ENCODE measurements around the gene TBXAS1.

DNA sequence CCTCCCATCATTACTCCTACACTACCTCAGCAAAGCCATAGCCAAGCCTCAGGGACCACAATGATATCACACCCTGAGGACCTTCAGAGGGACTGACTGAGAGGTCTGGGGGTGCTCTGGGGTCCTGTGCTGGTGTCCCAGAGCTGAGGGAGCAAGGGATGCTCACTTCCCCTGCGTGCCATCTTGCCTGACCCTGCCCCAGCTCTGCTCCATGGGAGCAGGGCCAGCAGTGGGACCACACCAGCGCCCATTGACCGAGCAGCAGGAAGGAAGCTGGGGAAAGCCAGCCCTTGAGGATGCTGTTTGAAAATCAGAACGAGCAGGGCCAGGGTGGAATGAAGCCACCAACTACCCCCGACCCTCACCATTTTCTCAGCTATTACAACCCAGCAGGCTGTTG, 130.7 kb downstream of the TBXAS1 start:
- no peak for TF ChIP-seq GFI1B (tag by site-specific recombination; IDR thresholded peaks at IDR 0.05)
- TF ChIP-seq REPIN1 (tag by site-specific recombination; IDR thresholded peaks at IDR 0.05; ENCODE audit: low read depth), result no peak
- TF ChIP-seq, protein P1, sequence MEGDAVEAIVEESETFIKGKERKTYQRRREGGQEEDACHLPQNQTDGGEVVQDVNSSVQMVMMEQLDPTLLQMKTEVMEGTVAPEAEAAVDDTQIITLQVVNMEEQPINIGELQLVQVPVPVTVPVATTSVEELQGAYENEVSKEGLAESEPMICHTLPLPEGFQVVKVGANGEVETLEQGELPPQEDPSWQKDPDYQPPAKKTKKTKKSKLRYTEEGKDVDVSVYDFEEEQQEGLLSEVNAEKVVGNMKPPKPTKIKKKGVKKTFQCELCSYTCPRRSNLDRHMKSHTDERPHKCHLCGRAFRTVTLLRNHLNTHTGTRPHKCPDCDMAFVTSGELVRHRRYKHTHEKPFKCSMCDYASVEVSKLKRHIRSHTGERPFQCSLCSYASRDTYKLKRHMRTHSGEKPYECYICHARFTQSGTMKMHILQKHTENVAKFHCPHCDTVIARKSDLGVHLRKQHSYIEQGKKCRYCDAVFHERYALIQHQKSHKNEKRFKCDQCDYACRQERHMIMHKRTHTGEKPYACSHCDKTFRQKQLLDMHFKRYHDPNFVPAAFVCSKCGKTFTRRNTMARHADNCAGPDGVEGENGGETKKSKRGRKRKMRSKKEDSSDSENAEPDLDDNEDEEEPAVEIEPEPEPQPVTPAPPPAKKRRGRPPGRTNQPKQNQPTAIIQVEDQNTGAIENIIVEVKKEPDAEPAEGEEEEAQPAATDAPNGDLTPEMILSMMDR (tag by site-specific recombination; IDR thresholded peaks at IDR 0.05), result no peak
- TF ChIP-seq ZBTB7A (tag by site-specific recombination; IDR thresholded peaks at IDR 0.05; ENCODE audit: low read depth), result no peak
- TF ChIP-seq ZNF157 (tag by site-specific recombination; IDR thresholded peaks at IDR 0.05), result no peak
- no peak for TF ChIP-seq ZNF37A (tag by site-specific recombination; IDR thresholded peaks at IDR 0.05)
- TF ChIP-seq, protein P2, sequence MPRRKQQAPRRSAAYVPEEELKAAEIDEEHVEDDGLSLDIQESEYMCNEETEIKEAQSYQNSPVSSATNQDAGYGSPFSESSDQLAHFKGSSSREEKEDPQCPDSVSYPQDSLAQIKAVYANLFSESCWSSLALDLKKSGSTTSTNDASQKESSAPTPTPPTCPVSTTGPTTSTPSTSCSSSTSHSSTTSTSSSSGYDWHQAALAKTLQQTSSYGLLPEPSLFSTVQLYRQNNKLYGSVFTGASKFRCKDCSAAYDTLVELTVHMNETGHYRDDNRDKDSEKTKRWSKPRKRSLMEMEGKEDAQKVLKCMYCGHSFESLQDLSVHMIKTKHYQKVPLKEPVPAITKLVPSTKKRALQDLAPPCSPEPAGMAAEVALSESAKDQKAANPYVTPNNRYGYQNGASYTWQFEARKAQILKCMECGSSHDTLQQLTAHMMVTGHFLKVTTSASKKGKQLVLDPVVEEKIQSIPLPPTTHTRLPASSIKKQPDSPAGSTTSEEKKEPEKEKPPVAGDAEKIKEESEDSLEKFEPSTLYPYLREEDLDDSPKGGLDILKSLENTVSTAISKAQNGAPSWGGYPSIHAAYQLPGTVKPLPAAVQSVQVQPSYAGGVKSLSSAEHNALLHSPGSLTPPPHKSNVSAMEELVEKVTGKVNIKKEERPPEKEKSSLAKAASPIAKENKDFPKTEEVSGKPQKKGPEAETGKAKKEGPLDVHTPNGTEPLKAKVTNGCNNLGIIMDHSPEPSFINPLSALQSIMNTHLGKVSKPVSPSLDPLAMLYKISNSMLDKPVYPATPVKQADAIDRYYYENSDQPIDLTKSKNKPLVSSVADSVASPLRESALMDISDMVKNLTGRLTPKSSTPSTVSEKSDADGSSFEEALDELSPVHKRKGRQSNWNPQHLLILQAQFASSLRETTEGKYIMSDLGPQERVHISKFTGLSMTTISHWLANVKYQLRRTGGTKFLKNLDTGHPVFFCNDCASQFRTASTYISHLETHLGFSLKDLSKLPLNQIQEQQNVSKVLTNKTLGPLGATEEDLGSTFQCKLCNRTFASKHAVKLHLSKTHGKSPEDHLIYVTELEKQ (tag by site-specific recombination; IDR thresholded peaks at IDR 0.05; ENCODE audit: borderline replicate concordance), result no peak
- TF ChIP-seq, protein P3, sequence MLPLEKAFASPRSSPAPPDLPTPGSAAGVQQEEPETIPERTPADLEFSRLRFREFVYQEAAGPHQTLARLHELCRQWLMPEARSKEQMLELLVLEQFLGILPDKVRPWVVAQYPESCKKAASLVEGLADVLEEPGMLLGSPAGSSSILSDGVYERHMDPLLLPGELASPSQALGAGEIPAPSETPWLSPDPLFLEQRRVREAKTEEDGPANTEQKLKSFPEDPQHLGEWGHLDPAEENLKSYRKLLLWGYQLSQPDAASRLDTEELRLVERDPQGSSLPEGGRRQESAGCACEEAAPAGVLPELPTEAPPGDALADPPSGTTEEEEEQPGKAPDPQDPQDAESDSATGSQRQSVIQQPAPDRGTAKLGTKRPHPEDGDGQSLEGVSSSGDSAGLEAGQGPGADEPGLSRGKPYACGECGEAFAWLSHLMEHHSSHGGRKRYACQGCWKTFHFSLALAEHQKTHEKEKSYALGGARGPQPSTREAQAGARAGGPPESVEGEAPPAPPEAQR (tag by site-specific recombination; IDR thresholded peaks at IDR 0.05), result no peak
- TF ChIP-seq, protein P4, sequence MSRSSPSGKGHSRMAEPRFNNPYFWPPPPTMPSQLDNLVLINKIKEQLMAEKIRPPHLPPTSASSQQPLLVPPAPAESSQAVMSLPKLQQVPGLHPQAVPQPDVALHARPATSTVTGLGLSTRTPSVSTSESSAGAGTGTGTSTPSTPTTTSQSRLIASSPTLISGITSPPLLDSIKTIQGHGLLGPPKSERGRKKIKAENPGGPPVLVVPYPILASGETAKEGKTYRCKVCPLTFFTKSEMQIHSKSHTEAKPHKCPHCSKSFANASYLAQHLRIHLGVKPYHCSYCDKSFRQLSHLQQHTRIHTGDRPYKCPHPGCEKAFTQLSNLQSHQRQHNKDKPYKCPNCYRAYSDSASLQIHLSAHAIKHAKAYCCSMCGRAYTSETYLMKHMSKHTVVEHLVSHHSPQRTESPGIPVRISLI (tag by site-specific recombination; IDR thresholded peaks at IDR 0.05), result no peak
